Psoas muscle (tissue), 8 donors: Measurements from ENCODE around the gene PI4KA. TPM values are rescaled to one million over a fixed set of nuclear protein-coding genes. Genes with fewer than 3 reads are reported as not detected.
"Not testable (repeated sequence)": the region's sequence is repeated elsewhere in the genome, so short reads cannot be mapped to it uniquely, and the experiment has no call there.

Source experiments
- ATAC-seq, 4 donors: fragments of 200-7000 bp; cut with Tn5 transposase; one replicate each; pipeline ENCODE4 v1.9.1; 2020; ENCODE audit warnings: moderate library complexity in 3 of 4, mild to moderate bottlenecking in 2 of 4
- DNase-seq, 2 donors: peaks; one replicate each; pipeline ENCODE4 v3.0.0-alpha.2; 2020
- H3K27ac ChIP-seq: fragments of 200-600 bp; one replicate; pipeline ENCODE4 v1.8.0; 2022
- H3K27me3 ChIP-seq, 3 donors: fragments of 200-600 bp in 1 of 3; one replicate each; pipeline versions ENCODE4 v1.6.1 to v1.8.0; 2013 to 2022; ENCODE audit warnings: low read length in 2 of 3, mild to moderate bottlenecking in 2 of 3, moderate library complexity in 1 of 3; ENCODE audit not compliant: insufficient read depth in 3 of 3
- H3K36me3 ChIP-seq, 2 donors: fragments of 200-600 bp in 1 of 2; one replicate each; pipeline versions ENCODE4 v1.6.1 to v1.8.0; 2013 to 2022; ENCODE audit warnings: low read depth in 1 of 2, mild to moderate bottlenecking in 1 of 2, moderate library complexity in 1 of 2; ENCODE audit not compliant: insufficient read depth in 1 of 2
- H3K4me1 ChIP-seq: fragments of 200-600 bp; one replicate; pipeline ENCODE4 v1.8.0; 2022
- H3K4me3 ChIP-seq: fragments of 200-600 bp; one replicate; pipeline ENCODE4 v1.8.0; 2022; ENCODE audit warnings: mild to moderate bottlenecking
- H3K9me3 ChIP-seq: fragments of 200-600 bp; one replicate; pipeline ENCODE4 v1.8.0; 2022
- WGBS, 3 donors: extraction: QIAGEN DNeasy Blood & Tissue Kit; methylation state at CpG; one replicate each; pipeline versions ENCODE4 v1.1.6 to v1.1.7; 2013; 5-methylcytosine and 5-hydroxymethylcytosine counted together
- intact Hi-C, 2 donors: fragments of 100-400 bp; cut with DNase I; formaldehyde crosslinking; loops; one replicate each; pipeline versions ENCODE4 v1.11.0 to v1.14.2; 2022
- polyA plus RNA-seq, 3 donors: library from polyadenylated mRNA; stranded (reverse); fragments of 200-250 nt; gene quantifications; one replicate each; pipeline ENCODE4 v1.2.3, GENCODE V29; 2013
- total RNA-seq, 4 donors: library from RNA; stranded (reverse); fragmentation: NEBNext Ultra II Directional in 2 of 4; extraction: Animal tissue kit (Norgen Biotek cat#: 25700) in 2 of 4; gene quantifications; one replicate each; pipeline versions ENCODE4 v1.2.1 to v1.2.4, GENCODE V29; 2021 to 2023
- TF ChIP-seq, protein P1 (sequence below): fragments of 200-600 bp; IDR thresholded peaks from one replicate; pipeline ENCODE4 v1.8.0; 2022; ENCODE audit warnings: antibody characterized with exemption
- donor health status: healthy with polysubstance abuse.
- donor health status: DM: no; HTN: no; CAD: no; lungs with moderate emphysema.
- donor health status: Bipolar disorder and iron deficiency.
- donor health status: healthy.
- donor health status: DM: yes; HTN: yes; CAD: no.
- donor health status: DM: no; HTN: no; CAD: no.
- donor health status: DM: no; HTN: no; CAD: no.
- donor health status: DM: yes; HTN: yes; CAD: no.

PI4KA gene
- total and polyA plus RNA-seq, 7 donors: 22.7 to 52.6 (median 41.0) TPM

GRCh38 chr22:20732431-20732830, 126.2 kb downstream of the PI4KA start:
- WGBS, 3 donors: 64 to 77% (median 73%) methylated on average over 3 to 6 of the region's 8 CpGs
- DNase-seq, H3K9me3 ChIP-seq, H3K27me3 ChIP-seq, H3K4me3 ChIP-seq, intact Hi-C loops, H3K27ac ChIP-seq, ATAC-seq, H3K4me1 ChIP-seq: not testable (repeated sequence)
- peaks cover 16 to 36% of the 10 kb centered on the region in 2 donors for H3K36me3 ChIP-seq

- ATAC-seq: no peak
- Histone ChIP-seq H3K36me3 (peaks cover 16 to 64% of the 10 kb centered on the region in 2 donors), H3K27ac (no peak overlapping the region), H3K9me3 (no peaks in the 10 kb centered on the region), H3K4me3 (no peak overlapping the region), H3K27me3 (no peaks in the 10 kb centered on the region), H3K4me1 (no peaks in the 10 kb centered on the region)
- DNase-seq: no peak
- TF ChIP-seq, protein P1, sequence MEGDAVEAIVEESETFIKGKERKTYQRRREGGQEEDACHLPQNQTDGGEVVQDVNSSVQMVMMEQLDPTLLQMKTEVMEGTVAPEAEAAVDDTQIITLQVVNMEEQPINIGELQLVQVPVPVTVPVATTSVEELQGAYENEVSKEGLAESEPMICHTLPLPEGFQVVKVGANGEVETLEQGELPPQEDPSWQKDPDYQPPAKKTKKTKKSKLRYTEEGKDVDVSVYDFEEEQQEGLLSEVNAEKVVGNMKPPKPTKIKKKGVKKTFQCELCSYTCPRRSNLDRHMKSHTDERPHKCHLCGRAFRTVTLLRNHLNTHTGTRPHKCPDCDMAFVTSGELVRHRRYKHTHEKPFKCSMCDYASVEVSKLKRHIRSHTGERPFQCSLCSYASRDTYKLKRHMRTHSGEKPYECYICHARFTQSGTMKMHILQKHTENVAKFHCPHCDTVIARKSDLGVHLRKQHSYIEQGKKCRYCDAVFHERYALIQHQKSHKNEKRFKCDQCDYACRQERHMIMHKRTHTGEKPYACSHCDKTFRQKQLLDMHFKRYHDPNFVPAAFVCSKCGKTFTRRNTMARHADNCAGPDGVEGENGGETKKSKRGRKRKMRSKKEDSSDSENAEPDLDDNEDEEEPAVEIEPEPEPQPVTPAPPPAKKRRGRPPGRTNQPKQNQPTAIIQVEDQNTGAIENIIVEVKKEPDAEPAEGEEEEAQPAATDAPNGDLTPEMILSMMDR: no peak
- 91 to 94% (median 94%) methylated on average over 13 of the region's 13 CpGs for WGBS, 3 donors
- intact Hi-C loops: no loop called here
Measured at GRCh38 chr22:20729194-20729593, 129.4 kb downstream of the PI4KA start.

GRCh38 chr22:20728523-20729190, 130.0 kb downstream of the PI4KA start:
- H3K4me1 ChIP-seq: no peaks in the 10 kb centered on the region
- DNase-seq (no peak), ATAC-seq (no peak)
- no peak overlapping the region for H3K27ac ChIP-seq
- H3K36me3 ChIP-seq: peaks cover 16 to 64% of the 10 kb centered on the region in 2 donors
- no peaks in the 10 kb centered on the region for H3K9me3 ChIP-seq
- H3K4me3 ChIP-seq: no peak overlapping the region
- intact Hi-C loops: no loop called here
- 80 to 88% (median 88%) methylated on average over 10 of the region's 10 CpGs for WGBS, 3 donors
- TF ChIP-seq, protein P1: no peak
- H3K27me3 ChIP-seq: no peaks in the 10 kb centered on the region

- no peak for DNase-seq
- intact Hi-C loops: no loop called here
- TF ChIP-seq, protein P1: no peak
- Histone ChIP-seq H3K27me3 (no peaks in the 10 kb centered on the region), H3K36me3 (peaks cover 14 to 64% of the 10 kb centered on the region in 2 donors), H3K4me1 (no peaks in the 10 kb centered on the region), H3K9me3 (no peaks in the 10 kb centered on the region), H3K4me3 (no peak overlapping the region), H3K27ac (no peak overlapping the region)
- 90 to 92% (median 92%) methylated on average over 29 of the region's 29 CpGs for WGBS, 3 donors
- no peak for ATAC-seq
Measured at GRCh38 chr22:20727118-20728015, 131.2 kb downstream of the PI4KA start.

- Histone ChIP-seq H3K4me1 (no peaks in the 10 kb centered on the region), H3K4me3 (no peak overlapping the region), H3K36me3 (peaks cover 14 to 71% of the 10 kb centered on the region in 2 donors), H3K27me3 (no peaks in the 10 kb centered on the region), H3K27ac (no peak overlapping the region), H3K9me3 (no peaks in the 10 kb centered on the region)
- WGBS, 3 donors: 84 to 88% (median 84%) methylated on average over 10 to 11 of the region's 11 CpGs
- DNase-seq: no peak
- TF ChIP-seq, protein P1: no peak
- ATAC-seq: no peak
- intact Hi-C loops: no loop called here
Measured at GRCh38 chr22:20725987-20726558, 132.5 kb downstream of the PI4KA start.
